ENCODE results near the gene DEDD2. TPM values are rescaled to one million over a fixed set of nuclear protein-coding genes. Genes with fewer than 3 reads are reported as not detected.

Gene DEDD2
- total and polyA plus RNA-seq, 10 of the 15 experiments (the other 5 are each of a cell fraction or from before 2014, with no cell fraction given): 2.5 to 24.7 (median 17.6) TPM

DNA sequence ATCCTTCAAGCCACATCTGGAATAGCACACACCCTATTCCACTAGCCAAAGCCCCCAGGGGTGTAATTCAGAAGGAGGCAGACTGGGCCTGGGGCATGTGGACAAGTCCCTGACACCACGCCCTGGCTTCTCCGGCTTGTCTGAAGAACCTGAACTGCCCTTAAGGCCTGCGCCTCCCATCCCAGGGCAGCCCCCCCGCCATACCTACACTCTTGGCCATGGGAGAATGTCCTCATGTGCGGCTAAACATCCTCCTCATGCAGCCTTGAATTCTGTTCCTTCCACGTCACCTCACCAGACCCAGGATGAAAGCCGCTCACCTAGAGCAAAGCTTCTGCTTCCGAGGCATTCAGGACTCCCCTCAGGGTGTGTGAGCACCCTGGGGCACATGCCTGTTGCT, 60.9 kb downstream of the DEDD2 start (continued):
- TF ChIP-seq, protein P1, sequence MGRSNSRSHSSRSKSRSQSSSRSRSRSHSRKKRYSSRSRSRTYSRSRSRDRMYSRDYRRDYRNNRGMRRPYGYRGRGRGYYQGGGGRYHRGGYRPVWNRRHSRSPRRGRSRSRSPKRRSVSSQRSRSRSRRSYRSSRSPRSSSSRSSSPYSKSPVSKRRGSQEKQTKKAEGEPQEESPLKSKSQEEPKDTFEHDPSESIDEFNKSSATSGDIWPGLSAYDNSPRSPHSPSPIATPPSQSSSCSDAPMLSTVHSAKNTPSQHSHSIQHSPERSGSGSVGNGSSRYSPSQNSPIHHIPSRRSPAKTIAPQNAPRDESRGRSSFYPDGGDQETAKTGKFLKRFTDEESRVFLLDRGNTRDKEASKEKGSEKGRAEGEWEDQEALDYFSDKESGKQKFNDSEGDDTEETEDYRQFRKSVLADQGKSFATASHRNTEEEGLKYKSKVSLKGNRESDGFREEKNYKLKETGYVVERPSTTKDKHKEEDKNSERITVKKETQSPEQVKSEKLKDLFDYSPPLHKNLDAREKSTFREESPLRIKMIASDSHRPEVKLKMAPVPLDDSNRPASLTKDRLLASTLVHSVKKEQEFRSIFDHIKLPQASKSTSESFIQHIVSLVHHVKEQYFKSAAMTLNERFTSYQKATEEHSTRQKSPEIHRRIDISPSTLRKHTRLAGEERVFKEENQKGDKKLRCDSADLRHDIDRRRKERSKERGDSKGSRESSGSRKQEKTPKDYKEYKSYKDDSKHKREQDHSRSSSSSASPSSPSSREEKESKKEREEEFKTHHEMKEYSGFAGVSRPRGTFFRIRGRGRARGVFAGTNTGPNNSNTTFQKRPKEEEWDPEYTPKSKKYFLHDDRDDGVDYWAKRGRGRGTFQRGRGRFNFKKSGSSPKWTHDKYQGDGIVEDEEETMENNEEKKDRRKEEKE (IDR thresholded peaks at IDR 0.05): no peak
- TF ChIP-seq CEBPB (IDR thresholded peaks at IDR 0.05; ENCODE audit: borderline replicate concordance in 1 of 2, low read depth in 2 of 2, low read length in 2 of 2) (no peak), POLR2AphosphoS2 (IDR thresholded peaks at IDR 0.05; ENCODE audit: low read depth, low read length) (no peak), RB1 (IDR thresholded peaks at IDR 0.05; ENCODE audit: borderline replicate concordance) (no peak), SRF (IDR thresholded peaks at IDR 0.05; ENCODE audit: low read depth in 2 of 2, low read length in 2 of 2) (no peak), ASH2L (IDR thresholded peaks at IDR 0.05; ENCODE audit: borderline replicate concordance, low read depth) (no peak)

DNA sequence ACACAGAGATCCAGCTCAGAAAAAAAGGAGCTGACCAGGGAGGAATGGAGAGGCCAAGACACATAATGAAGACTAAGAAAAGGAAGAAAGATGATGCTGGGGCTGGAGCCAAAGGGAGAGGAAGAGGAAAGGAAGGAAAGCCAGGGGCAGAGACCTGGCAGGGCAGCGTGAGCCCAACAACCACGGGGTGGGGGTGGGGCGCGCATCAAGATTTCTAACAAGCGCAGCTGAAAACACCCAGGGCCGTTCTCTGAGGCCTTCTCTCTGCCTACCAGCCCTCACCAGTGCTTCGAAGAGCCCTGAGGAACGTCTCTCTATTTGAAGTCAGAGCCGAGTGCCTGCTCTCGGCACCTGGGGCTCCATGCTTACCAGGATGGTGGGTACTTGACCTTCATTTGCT, 61.7 kb downstream of the DEDD2 start:
- ATAC-seq (no peak), DNase-seq (ENCODE audit: low read depth, low spot score) (no peak), FAIRE-seq (no peak)
- peaks cover 0 to 1% of the 10 kb centered on the region in 2 experiments; a peak in 1 of 4 replicates for H3K27me3 ChIP-seq (replicated peaks in 1 of 2; ENCODE audit: control insufficient read depth in 2 of 2, insufficient read depth in 2 of 2, low read length in 1 of 2)
- H4K20me1 ChIP-seq (ENCODE audit: control insufficient read depth, insufficient read depth): no peaks in the 10 kb centered on the region
- H3K79me2 ChIP-seq (ENCODE audit: control insufficient read depth, insufficient read depth, low read length): no peaks in the 10 kb centered on the region
- no peak overlapping the region for H2AFZ ChIP-seq (ENCODE audit: control insufficient read depth, low read depth, low read length)
- intact Hi-C loops (cut with micrococcal nuclease; ENCODE audit: unreplicated experiment): no loop called here
- no peaks in the 10 kb centered on the region for H3K36me3 ChIP-seq (ENCODE audit: control insufficient read depth in 2 of 2, insufficient read depth in 2 of 2, low read length in 1 of 2)
- H3K4me1 ChIP-seq (ENCODE audit: control insufficient read depth, insufficient read depth, low read length): peaks cover 9% of the 10 kb centered on the region
- H3K9ac ChIP-seq (ENCODE audit: control insufficient read depth, insufficient read depth, low read length): no peak overlapping the region
- 52% methylated on average over 10 of the region's 10 CpGs for WGBS (ENCODE audit: insufficient coverage, insufficient replicate concordance, low lambda C conversion rate, missing lambda C conversion rate)
- H3K27ac ChIP-seq (ENCODE audit: control insufficient read depth, insufficient read depth): no peak overlapping the region
- in situ Hi-C loops (cut with MboI): no loop called here
- H3K4me2 ChIP-seq (ENCODE audit: control insufficient read depth, insufficient read depth): no peak overlapping the region
- ChIA-PET RAD21 (ENCODE audit: unreplicated experiment) (no interaction called here), CTCF (no interaction called here), SMC1A (ENCODE audit: uncharacterized antibody, unreplicated experiment) (no interaction called here), POLR2A (no interaction called here)
- no peak for TF ChIP-seq GATAD2B (conservative IDR thresholded peaks at IDR 0.05; ENCODE audit: low read depth)
- TF ChIP-seq, protein P2, sequence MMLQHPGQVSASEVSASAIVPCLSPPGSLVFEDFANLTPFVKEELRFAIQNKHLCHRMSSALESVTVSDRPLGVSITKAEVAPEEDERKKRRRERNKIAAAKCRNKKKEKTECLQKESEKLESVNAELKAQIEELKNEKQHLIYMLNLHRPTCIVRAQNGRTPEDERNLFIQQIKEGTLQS (IDR thresholded peaks at IDR 0.05; ENCODE audit: borderline replicate concordance, extremely low read depth, low read depth, low read length): no peak
- no peak for TF ChIP-seq ZSCAN29 (IDR thresholded peaks at IDR 0.05)
- TF ChIP-seq RUNX3 (IDR thresholded peaks at IDR 0.05; ENCODE audit: low read length): no peak
- TF ChIP-seq, protein P3, sequence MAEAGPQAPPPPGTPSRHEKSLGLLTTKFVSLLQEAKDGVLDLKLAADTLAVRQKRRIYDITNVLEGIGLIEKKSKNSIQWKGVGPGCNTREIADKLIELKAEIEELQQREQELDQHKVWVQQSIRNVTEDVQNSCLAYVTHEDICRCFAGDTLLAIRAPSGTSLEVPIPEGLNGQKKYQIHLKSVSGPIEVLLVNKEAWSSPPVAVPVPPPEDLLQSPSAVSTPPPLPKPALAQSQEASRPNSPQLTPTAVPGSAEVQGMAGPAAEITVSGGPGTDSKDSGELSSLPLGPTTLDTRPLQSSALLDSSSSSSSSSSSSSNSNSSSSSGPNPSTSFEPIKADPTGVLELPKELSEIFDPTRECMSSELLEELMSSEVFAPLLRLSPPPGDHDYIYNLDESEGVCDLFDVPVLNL (IDR thresholded peaks at IDR 0.05; ENCODE audit: low read depth, low read length): no peak
- TF ChIP-seq SREBF2 (IDR thresholded peaks at IDR 0.05; ENCODE audit: low read length): no peak
- TF ChIP-seq CHD4 (IDR thresholded peaks at IDR 0.05): no peak
- TF ChIP-seq EGR1 (IDR thresholded peaks at IDR 0.05; ENCODE audit: borderline replicate concordance in 1 of 2, low read depth in 2 of 2, low read length in 2 of 2): no peak
- no peak for TF ChIP-seq KLF5 (IDR thresholded peaks at IDR 0.05; ENCODE audit: partially characterized antibody)
- no peak for TF ChIP-seq SMC3 (IDR thresholded peaks at IDR 0.05; ENCODE audit: borderline replicate concordance, low read length)
- no peaks in the 10 kb centered on the region for H3K9me3 ChIP-seq (replicated peaks; ENCODE audit: control insufficient read depth, insufficient read depth, low read length)
- H3K4me3 ChIP-seq: no peak overlapping the region
- BruUV-seq (replicated peaks): no TSS peak

Measured in GM12878 (cell line).